ENCODE data around the gene ZFPM1. TPM values are rescaled to one million over a fixed set of nuclear protein-coding genes. Genes with fewer than 3 reads are reported as not detected.

The ZFPM1 gene
- total and polyA plus RNA-seq, 2 of the 8 experiments (the other 6 are each of a cell fraction or from before 2014, with no cell fraction given) = 0.74 to 4.8 TPM

GRCh38 chr16:88521674-88522073, 68.6 kb downstream of the ZFPM1 start (continued):
- TF ChIP-seq KDM4A (IDR thresholded peaks at IDR 0.05; ENCODE audit: low read depth, low read length, severe bottlenecking) (no peak), BCL11A (IDR thresholded peaks at IDR 0.05; ENCODE audit: low read depth in 2 of 2, low read length in 2 of 2) (no peak), GTF2F1 (IDR thresholded peaks at IDR 0.05; ENCODE audit: borderline replicate concordance, low read depth, low read length) (no peak), SIRT6 (IDR thresholded peaks at IDR 0.05; ENCODE audit: low read length) (no peak)
